GM18870 (cell line): Measurements from ENCODE around the gene ADAMTS15.

Source experiments
- ATAC-seq: cut with Tn5 transposase; IDR thresholded peaks from one replicate; pipeline ENCODE4 v1.9.1; 2021; ENCODE audit warnings: moderate library complexity; ENCODE audit not compliant: unreplicated experiment

ADAMTS15 gene

DNA sequence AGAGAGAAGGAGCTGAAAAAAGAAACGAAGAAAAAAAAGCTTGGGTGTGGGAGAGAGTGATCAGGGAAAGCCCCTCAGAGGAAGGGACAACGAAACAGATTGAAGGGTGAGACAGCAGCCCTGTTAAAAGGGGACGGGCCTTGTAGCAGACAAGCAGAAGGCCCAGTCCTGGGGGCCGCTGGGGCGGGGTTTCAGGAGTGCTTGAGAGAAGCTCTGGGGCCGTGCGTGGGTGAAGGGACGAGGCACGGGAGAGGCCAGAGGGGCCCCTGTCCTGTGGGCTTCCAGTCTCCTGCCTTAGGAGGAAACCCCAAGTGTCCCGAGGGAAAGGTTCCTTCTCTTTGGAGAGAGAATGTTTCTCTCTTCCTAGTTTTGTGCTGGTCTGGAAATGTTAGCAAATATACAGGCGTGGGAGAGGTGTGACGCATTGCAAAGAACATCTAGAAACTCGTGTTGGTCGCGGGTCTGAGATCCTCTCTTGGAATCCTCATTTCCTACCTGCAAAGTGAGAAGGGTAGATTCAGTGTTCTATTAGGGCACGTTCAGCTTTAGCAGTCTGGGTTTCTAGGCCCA, 28.6 kb downstream of the ADAMTS15 start:
- no peak for ATAC-seq

DNA sequence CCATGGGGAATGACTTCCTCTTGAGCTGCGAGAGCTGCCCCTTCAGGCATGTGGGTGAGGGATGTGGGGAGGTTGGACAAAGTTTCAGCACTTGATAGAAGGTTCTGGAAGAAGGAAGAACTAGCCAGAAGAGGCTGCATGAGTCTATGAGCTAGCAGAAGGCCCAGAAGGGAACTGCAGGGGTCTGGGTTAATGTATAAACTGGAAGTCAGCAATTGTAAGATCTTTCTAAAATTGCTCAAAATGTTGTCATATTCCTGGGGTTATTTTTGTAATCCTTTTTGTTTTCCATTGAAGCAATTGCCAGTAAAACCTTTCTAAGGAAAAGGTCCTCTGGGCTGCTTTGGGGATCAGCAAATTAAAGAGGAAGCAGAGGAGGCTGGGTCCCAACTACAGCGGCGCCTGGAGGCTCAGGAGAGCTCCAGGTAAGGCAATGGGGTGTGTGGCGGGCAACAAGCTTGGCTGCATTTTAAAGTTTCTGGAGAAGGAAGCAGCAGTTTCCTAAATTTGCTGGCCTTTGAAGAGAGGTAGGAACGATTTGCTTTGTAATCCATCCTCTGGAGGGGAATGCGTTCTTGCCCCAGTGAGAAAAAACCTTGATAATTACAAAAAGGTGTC, 29.2 kb downstream of the ADAMTS15 start:
- ATAC-seq, result no peak

DNA sequence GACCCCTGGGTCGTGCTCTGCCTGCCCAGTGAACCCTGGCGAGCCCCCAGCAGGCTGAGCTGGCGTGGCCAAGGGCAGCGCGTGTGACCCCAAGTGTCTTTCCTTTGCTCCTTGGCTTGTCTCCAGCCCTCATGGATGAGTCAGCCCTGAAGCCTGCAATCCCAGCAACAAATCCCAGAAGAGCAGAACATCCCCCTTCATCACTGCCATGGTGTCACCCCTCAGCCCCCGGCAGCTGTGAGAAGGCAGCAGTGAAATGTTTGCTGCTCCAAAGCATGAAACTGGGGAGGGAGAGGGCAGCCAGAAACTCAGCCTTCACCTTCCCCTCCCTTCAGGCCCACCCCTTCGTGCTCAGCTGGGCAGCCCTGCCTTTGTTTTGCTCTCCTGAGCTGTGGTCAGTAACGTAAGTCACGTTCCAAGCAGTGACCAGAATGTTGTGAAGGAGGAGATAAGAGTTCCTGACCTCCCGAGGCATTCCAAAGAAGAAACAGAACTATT, 29.8 kb downstream of the ADAMTS15 start:
- ATAC-seq, result no peak

DNA sequence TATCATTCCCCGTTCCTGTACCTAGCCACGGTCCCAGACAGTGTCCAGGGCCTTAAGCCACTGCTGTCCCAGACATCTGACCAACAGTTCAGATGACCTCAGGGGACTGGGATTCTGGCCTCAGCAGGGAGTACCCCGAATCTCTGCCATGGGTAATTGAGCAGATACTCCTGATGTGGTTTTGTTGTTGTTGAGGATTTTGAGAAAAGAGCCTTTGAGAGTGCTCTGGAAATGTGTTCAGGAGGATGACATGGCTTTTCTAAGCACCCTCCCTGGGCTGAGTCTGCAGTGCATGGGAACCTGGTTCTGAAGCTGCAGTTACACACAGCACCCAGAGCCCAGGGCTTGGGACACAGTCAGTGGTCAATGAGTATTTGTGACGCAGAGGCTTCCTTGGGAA, 30.4 kb downstream of the ADAMTS15 start:
- ATAC-seq, result no peak

DNA sequence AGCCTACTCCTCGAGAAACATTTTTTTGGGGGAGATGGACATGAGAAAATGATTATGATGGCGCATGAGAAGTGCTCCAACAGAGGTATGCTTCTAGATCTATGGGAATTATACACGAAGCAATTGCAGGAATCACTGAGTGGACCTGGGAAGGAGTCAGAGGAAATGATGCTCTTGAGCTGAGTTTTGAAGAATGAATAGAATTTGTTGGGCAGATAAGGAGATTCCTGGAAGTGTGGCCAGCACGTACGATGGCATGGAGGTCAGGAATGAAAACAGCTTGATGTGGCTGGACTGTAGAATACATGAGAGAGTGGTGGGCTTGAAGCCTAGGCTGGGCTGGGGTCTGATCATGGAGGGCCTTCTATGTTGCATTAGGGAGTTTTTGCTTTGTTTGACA, 31.7 kb downstream of the ADAMTS15 start:
- no peak for ATAC-seq

DNA sequence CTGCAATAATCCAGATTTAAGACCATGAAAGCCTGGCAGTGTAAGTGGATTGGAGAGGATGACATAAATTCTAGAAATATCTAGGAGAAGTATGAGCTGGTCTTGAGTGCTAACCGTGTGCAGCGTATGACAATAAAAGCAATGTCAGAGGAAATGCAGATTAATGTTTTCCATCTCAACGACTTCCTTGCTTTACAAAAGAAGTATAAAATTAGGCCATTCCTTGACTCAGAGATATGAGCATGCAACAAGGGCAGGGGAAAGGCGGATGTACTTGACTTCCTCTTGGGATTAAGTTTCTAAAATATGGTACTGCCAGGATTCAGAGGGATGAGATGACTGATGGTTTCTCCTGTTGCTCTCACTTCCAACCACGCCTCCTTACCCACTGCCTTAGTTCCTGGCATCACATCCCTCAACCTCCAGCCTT, 32.3 kb downstream of the ADAMTS15 start:
- ATAC-seq, result no peak

DNA sequence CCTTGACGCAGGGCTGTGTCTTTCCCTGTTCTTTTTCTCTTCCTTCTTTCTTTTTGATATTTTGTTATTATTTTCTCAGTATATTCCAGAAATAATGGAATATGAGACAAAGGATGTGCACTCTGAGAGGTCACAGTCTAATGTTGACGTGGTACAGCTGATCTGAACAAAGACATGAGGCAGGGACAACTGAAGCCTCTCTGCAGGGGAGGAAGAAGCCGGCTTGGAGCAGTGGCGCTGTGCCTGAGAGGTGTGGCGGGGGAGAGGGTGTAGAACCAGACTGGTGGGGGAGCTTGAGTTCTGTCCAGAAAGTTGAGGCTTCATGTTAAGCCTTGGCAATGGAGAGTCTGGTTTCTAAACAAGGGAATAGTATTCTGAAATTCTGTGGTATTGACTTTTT, 34.7 kb downstream of the ADAMTS15 start:
- ATAC-seq, result no peak

DNA sequence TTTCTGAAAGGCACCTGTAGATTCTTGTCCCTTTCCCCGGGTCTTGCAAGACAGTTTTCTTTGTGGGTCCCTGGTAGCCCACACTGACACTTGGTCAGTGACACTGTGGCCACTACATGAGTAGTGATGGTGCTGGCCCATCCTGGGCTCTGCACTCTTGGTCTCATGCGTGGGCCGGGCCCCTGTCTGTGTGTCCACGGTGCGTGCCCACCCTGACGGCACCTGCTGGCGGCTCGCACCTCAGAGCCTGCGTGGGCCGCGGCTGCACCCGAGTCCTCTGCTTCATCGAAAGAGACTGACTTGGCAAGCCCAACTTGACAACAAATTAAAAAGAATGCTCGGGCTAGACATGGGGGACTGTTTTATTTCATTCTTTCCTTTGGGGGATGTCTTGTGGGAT, 37.5 kb downstream of the ADAMTS15 start:
- ATAC-seq, result no peak

DNA sequence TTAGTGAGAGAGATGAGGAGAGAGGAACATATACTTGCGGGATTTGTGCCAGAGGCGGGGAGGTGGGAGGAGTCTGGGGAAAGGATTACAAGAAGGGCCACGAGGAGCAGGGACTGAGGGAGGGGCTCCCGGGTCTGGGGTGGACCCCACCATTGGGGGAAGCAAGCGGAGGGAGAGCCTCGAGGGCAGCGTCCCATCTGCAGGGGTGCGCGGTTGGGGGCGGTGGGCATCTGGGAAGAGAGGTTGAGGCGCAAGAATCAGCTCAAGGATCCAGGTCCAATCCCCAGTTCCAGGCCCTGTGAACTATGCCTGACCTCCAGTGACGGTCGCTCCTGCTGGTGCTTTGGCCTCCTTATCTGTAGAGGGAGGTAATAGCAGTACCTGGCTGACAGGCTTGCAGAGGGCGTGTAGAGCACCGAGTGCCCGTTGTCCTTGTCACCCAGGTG, 38.0 kb downstream of the ADAMTS15 start:
- ATAC-seq, result no peak

DNA sequence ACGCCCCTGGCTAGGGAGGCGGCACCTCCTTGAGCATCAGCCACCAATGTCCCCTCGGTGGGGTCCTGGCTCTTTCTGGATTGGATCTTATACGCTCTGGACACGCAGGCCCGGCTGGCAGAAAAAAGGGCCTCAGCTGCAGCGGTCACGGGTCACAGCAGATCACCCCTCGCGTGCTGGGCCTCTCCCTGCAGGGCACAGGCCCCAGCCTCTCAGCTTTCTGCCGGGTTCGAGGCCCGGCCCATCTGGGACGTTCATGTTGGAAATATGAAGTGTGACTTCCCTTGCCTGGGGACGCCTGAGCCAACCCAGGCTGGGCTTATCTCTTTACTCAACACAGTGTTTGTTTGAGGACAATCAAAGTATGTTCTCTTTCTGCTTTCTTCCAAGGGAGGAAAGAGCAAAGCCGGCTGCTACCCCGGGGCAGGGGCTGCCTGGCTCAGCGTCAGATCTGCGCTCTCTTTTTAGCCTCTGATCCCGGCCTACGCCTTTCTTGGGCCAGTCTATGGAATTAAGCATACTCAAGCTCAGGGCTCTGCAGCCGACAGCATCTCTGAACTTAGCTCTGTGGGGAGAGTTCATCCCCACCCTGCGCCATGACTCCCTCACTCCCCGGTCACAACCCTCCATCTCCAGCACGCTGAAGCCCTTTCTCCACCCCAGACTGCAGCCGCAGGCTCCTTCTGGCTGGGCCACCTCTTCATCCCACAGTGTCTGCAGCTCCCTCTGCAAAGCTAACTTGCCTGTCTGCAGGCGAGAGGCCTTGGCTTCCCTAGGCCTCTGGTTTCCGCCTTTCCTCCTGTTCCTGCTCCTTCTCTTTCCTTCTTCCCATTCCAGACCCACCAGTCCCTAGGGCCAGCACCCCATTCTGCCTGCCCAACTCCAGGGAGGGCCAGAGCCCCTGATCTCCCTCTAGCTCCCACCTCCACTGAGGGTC, 38.8 kb downstream of the ADAMTS15 start:
- no peak for ATAC-seq

DNA sequence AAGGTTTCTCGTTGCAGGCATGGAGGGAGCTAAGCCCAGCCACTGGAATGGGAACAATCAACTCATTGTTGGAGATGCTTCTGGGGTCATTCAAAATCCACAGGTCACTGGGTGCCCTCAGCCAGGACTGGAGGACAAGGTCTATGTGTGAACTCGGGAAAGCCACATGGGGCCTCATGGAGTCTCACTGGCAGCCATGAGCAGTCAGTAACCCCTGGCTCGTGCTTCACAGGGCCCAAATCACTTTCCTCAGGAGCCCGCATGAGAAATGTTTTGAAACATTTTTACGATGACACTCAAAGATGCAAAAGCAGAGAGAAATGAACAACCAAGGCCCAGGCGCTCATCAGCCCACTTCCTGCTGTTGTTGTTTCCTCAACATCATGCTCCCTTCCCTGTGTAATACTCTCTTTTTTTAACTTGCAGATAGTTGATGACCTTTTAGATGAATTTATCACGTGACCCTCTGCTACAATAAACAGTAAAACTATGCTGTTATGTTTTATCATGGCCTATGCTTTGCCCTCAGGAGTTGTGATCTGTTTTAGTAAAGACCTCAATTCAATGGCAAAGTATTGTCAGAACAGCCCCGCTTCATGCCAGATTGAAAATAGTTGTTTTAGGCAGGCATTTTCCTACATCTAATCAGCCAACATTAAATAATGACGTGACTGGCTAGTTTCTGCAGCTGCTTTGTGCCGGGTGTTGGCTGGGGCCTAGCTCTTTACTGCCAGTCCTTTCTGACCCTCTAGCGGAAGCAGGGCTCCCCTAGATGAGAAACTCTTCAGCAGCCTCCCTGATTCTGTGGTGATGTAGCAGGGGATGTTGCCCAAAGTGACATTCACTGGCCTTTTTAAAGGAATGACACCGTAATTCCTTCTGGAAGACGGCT, 39.7 kb downstream of the ADAMTS15 start:
- ATAC-seq, result no peak

DNA sequence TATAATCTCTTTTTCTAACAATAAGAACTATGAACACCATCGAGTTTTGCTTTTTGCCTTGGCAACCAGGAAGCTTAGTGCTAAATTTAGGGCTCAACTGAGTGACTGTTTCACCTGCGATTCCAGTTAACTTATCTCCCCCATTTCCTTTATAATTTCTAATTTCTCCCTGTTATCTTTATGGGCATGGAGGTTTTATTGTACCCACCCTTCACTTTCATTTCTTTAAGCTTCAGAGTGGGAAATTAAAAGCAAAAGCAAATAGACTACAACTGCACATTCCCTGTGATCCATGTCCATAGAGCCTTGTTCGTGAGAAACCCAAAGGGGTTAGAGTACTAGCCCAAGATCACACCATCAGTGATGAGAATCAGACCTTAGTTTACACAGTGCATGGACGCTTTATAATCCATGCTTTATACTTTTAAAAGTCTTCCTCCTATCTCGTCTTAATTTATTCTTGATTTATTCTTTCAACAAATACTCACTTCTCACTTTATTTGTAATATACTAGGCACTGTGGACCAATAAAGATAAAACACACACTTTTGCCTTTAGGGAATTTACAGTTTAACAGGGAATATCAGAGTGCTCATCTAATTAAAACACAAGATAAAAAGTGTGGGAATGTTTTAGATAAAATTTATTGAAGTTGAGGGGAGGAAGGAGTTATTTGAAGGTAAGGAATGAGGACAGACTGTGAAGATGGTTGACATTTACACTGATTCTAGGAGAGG, 40.6 kb downstream of the ADAMTS15 start:
- no peak for ATAC-seq

DNA sequence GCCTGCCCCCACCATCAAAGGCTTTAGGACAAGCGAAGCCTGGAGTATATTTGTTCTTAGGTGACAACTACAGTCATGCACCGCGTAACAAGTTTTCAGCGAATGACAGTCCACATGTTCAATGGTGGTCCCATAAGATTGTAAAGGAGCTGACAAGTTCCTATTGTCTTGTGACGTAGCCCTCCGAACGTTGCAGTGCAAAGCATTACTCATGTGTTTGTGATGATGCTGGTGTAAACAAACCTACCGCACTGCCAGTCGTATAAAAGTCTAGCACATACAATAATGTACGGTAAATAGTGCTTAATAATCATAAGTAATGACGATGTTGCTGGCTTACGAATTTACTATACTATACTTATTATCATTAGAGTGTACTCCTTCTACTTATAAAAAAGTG, 41.3 kb downstream of the ADAMTS15 start:
- no peak for ATAC-seq

DNA sequence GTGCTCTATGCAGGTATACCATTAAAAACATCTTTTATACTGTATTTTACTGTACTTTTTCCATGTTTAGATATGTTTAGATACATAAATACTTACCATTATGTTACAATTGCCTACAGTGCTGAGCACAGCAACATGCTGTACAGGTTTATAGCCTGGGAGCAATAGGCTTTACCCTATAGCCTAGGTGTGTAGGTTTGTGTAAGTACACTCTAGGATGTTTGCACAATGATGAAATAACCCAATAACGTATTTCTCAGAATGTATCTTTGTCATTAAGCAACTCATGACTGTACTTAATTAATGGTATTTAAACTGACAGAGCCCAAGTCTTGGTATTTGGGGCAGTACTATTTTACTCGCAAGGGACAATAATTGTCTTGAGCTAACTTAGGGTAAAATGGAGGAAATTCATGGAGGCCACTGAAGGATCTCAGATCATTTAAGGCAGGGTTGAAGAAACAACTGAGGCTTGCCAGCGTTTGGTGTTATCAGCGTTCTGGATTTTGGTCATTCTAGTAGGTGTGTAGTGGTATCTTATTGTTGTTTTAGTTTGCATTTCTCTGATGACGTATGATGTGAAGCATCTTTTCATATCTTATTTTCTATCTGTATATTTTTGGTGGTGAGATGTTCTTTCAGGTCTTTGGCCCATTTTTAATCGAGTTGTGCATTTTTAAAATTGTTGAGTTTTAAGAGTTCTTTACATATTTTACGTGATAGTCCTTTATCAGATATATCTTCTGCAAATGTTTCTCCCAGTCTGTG, 42.4 kb downstream of the ADAMTS15 start:
- no peak for ATAC-seq

DNA sequence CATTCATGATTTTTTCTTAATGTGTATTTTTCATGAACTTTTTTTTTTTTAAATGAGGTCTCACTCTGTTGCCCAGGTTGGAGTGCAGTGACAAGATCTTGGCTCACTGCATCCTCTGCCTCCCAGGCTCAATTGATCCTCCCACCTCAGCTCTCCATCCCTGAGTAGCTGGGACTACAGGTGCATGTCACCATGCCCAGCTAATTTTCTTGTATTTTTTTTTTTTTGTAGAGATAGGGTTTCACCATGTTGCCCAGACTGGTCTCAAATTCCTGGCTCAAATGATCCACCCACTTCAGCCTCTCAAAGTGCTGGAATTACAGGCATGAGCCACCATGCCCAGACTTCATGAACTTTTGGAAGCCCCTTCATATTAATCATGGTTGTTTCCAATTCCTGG, 49.7 kb downstream of the ADAMTS15 start:
- ATAC-seq, result no peak

DNA sequence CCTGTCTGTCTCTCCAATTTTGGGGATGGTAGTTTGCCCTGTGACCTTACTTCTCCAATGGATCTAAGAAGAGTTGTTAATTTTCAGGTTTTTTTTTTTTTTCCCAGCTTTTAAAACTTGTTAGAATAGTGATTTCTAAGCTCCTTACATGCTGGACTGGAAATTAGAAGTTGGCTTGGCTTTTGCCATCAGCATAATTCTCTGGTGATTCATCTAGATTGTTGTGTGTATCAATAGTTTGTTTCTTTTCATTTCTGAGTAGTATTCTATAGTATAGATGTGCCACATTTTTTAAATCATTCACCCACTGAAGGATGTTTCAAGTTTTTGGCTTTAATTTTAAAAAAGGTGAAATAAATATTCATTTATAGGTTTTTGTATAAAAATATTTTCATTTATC, 51.4 kb downstream of the ADAMTS15 start:
- ATAC-seq, result no peak

DNA sequence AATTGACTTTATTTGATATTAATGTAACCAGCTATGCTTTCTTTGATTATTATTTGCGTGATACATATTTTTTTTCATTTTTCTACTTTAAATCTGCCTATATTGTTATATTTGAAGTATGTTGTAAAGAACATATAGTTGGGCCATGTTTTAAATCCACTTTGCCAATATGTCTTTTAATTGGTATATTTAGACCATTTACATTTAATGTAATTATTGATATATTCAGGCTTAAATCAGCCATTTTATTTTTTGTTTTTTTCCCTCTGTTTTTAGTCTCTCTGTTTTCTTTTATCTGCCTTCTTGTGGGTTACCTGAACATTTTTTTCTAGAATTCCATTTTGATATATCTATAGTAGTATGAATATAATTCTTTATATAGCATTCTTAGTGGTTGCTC, 55.9 kb downstream of the ADAMTS15 start:
- no peak for ATAC-seq

DNA sequence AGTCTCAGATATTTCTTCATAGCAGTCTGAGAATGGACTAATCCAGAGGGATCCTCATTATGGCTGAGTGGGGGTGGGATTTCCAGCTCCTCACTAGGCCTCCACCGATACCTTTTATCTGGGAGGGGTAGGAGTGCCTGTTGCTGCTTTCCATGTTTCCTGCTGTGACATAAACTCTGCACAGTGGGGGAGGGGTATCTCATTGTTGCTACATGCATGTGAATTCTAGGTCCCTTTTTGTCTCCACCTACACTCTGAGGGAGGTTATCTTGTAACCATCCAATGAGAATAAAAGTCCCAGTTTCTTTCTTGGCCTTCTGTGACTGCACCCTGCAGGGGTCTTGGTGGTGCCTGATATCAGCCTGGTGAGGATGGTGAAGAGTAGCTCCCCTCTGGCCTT, 60.5 kb downstream of the ADAMTS15 start:
- ATAC-seq, result no peak

DNA sequence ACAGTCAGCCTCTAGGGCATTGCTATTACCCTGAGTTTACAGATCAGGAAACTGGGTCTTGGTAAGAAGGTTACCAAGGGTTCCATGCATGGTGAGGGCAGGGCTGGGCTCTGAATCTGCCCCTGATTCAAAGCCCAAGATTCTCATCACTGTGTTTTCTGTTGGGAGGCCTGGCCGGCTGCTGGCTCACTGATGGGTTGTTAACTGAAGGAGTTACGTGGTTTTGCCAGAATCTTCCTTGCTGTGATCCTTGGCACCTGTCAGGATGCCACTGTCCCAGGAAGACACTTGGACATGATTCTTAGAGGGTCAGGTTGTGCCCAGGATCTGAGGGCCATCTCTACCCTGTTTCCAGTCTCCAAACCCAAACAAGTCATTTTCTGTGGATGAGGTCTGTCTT, 61.5 kb downstream of the ADAMTS15 start:
- no peak for ATAC-seq
